ENCODE measurements around the gene SLC25A6. TPM values are rescaled to one million over a fixed set of nuclear protein-coding genes. Genes with fewer than 3 reads are reported as not detected.
"Not testable (repeated sequence)": the region's sequence is repeated elsewhere in the genome, so short reads cannot be mapped to it uniquely, and the experiment has no call there.

SLC25A6 gene
- polyA plus RNA-seq, 1 donor from 2014 or later, result 184 TPM

DNA sequence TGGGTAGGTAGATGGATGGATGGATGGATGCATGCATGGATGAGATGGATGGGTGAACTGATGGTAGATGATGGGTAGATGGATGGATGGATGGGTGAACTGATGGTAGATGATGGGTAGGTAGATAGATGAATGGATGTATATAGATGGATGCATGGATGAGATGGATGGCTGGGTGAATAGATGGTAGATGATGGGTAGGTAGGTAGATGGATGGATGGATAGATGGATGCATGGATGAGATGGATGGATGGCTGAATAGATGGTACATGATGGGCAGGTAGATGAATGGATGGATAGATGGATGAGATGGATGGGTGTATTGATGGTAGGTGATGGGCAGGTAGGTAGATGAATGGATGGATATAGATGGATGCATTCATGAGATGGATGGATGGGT lies 15.1 kb upstream of the SLC25A6 start:
- Histone ChIP-seq H3K9me3 (ENCODE audit: low read length) (no peaks in the 10 kb centered on the region), H3K4me3 (ENCODE audit: low read length) (no peak overlapping the region), H3K4me2 (ENCODE audit: low read length) (no peak overlapping the region), H3K36me3 (ENCODE audit: insufficient read depth, low read length) (peaks cover 17% of the 10 kb centered on the region), H3K79me2 (replicated peaks; ENCODE audit: insufficient read depth, low read length) (no peaks in the 10 kb centered on the region), H3K9ac (ENCODE audit: low read length) (no peak overlapping the region), H3K27ac (ENCODE audit: low read length) (no peak overlapping the region), H3K9me2 (ENCODE audit: insufficient read depth, low read length) (no peaks in the 10 kb centered on the region), H2AFZ (ENCODE audit: low read depth, low read length) (no peak overlapping the region), H3F3A (ENCODE audit: insufficient read depth, low read length, poor library complexity, severe bottlenecking) (no peaks in the 10 kb centered on the region), H4K20me1 (ENCODE audit: insufficient read depth) (no peaks in the 10 kb centered on the region), H3K27me3 (ENCODE audit: insufficient read depth, low read depth, low read length) (no peaks in the 10 kb centered on the region)
- TF ChIP-seq, protein P1, sequence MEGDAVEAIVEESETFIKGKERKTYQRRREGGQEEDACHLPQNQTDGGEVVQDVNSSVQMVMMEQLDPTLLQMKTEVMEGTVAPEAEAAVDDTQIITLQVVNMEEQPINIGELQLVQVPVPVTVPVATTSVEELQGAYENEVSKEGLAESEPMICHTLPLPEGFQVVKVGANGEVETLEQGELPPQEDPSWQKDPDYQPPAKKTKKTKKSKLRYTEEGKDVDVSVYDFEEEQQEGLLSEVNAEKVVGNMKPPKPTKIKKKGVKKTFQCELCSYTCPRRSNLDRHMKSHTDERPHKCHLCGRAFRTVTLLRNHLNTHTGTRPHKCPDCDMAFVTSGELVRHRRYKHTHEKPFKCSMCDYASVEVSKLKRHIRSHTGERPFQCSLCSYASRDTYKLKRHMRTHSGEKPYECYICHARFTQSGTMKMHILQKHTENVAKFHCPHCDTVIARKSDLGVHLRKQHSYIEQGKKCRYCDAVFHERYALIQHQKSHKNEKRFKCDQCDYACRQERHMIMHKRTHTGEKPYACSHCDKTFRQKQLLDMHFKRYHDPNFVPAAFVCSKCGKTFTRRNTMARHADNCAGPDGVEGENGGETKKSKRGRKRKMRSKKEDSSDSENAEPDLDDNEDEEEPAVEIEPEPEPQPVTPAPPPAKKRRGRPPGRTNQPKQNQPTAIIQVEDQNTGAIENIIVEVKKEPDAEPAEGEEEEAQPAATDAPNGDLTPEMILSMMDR (IDR thresholded peaks at IDR 0.05; ENCODE audit: poor library complexity, severe bottlenecking), result no peak
- TF ChIP-seq POLR2AphosphoS5 (IDR thresholded peaks at IDR 0.05), result no peak
- no peak for TF ChIP-seq SMC3 (conservative IDR thresholded peaks at IDR 0.05; ENCODE audit: poor library complexity)
- no peak for TF ChIP-seq EP300 (conservative IDR thresholded peaks at IDR 0.05; ENCODE audit: poor library complexity, severe bottlenecking)
- no peak for TF ChIP-seq RAD21 (conservative IDR thresholded peaks at IDR 0.05)
- no peak for TF ChIP-seq EZH2 (IDR thresholded peaks at IDR 0.05; ENCODE audit: borderline replicate concordance, insufficient read depth, low read length, poor library complexity, severe bottlenecking)
- TF ChIP-seq TAF1 (IDR thresholded peaks at IDR 0.05; ENCODE audit: low read depth), result no peak
- TF ChIP-seq MXI1 (conservative IDR thresholded peaks at IDR 0.05; ENCODE audit: poor library complexity, severe bottlenecking), result no peak
- no peak for TF ChIP-seq REST (IDR thresholded peaks at IDR 0.05; ENCODE audit: borderline replicate concordance)

- H3K27ac ChIP-seq (ENCODE audit: low read length); H3K79me2 ChIP-seq (replicated peaks; ENCODE audit: insufficient read depth, low read length); H3K4me2 ChIP-seq (ENCODE audit: low read length); H3K27me3 ChIP-seq (ENCODE audit: insufficient read depth, low read depth, low read length); H3K9me3 ChIP-seq (ENCODE audit: low read length); H2AFZ ChIP-seq (ENCODE audit: low read depth, low read length); H3K9ac ChIP-seq (ENCODE audit: low read length); H3F3A ChIP-seq (ENCODE audit: insufficient read depth, low read length, poor library complexity, severe bottlenecking); H4K20me1 ChIP-seq (ENCODE audit: insufficient read depth); H3K4me3 ChIP-seq (ENCODE audit: low read length); H3K9me2 ChIP-seq (ENCODE audit: insufficient read depth, low read length): not testable (repeated sequence)
- H3K36me3 ChIP-seq (ENCODE audit: insufficient read depth, low read length), result peaks cover 17% of the 10 kb centered on the region
Observed at GRCh38 chrX:1405769-1406168, 13.9 kb upstream of the SLC25A6 start.

- H3K9ac ChIP-seq (ENCODE audit: low read length); H3F3A ChIP-seq (ENCODE audit: insufficient read depth, low read length, poor library complexity, severe bottlenecking); H3K4me3 ChIP-seq (ENCODE audit: low read length); H4K20me1 ChIP-seq (ENCODE audit: insufficient read depth); H3K9me2 ChIP-seq (ENCODE audit: insufficient read depth, low read length); H3K4me2 ChIP-seq (ENCODE audit: low read length); H3K27ac ChIP-seq (ENCODE audit: low read length); H3K27me3 ChIP-seq (ENCODE audit: insufficient read depth, low read depth, low read length); H3K79me2 ChIP-seq (replicated peaks; ENCODE audit: insufficient read depth, low read length); H2AFZ ChIP-seq (ENCODE audit: low read depth, low read length); H3K9me3 ChIP-seq (ENCODE audit: low read length): not testable (repeated sequence)
- peaks cover 17% of the 10 kb centered on the region for H3K36me3 ChIP-seq (ENCODE audit: insufficient read depth, low read length)
Observed at GRCh38 chrX:1403867-1404266, 12.0 kb upstream of the SLC25A6 start.
